ENCODE data around the gene MRPL20. TPM values are rescaled to one million over a fixed set of nuclear protein-coding genes. Genes with fewer than 3 reads are reported as not detected.
"Not testable (repeated sequence)": the region's sequence is repeated elsewhere in the genome, so short reads cannot be mapped to it uniquely, and the experiment has no call there.

Gene MRPL20
- total RNA-seq, 8 experiments from 2014 or later: 127 to 221 (median 160) TPM

DNA sequence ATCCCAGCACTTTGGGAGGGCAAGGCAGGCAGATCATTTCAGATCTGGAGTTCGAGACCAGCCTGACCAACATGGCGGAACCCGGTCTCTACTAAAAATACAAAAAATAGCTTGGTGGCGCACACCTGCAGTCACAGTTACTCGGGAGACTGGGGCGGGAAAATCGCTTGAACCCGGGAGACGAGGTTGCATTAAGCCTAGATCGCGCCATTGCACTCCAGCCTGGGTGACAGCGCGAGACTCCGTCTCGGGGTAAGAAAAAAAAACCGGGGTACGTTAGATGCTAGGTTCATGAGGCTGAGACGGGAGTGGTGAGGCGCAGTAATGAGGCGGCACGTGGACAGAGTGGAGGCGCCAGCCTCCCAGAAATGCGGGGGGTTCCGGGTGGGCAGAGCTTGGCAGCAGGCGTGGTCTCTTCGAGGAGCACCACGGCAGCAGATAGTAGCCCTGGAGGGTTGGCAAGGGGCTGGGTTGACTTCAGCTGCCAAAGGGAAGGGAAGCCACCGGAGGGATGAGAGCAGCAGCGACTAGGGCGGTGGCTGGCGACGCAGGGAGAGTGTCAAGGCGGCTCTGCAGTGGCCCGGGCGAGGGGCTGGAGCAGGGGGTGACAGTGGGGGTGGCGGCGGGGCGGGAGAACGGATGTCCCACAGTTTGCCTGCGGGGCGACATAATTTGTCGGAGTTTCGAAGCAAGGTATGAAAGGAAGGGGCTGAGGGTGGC is 832 bp downstream of the MRPL20 start:
- ATAC-seq (replicated peaks in 6 of 8): peak in 2 of 8 experiments; percentile 2
- 38 to 90% (median 66%) methylated on average over 6 to 30 of the region's 43 CpGs; no CpG with 5 or more reads in 2 of the 10 experiments for WGBS, 10 experiments
- peak overlapping the region; percentile 82 to 99 (median 90) for H3K4me3 ChIP-seq
- H3K27ac ChIP-seq: peak overlapping the region; percentile 90 to 98
- in situ Hi-C loops (cut with MboI; ENCODE audit: low pct_unique_long_range_greater_than_20kb in 2 of 9, low sequenced_read_pairs in 9 of 9, unreplicated experiment in 9 of 9): no loop called here
- peaks cover 33 to 43% of the 10 kb centered on the region in 2 donors for H3K4me1 ChIP-seq (replicated peaks in 1 of 2)

DNA sequence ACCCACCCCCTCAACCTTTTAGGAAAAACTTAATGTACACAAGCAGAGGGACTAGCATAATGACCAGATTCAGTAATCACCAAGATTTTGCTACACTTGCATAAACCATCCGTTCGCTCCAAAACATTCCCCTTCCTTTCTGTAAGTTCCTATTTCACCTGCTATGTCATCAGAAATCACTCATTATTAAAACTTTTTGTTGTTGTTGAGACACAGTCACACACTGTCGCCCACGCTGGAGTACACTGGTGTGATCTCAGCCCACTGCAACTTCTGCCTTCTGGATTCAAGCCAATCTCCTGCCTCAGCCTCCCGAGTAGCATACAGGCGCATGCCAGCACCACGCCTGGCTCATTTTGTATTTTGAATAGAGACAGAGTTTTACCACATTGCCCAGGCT is 3.4 kb downstream of the MRPL20 start:
- ATAC-seq (replicated peaks in 6 of 8): no peak
- H3K27ac ChIP-seq: no peak overlapping the region
- 20 to 100% (median 94%) methylated on average over 2 to 7 of the region's 7 CpGs; no CpG with 5 or more reads in 1 of the 10 experiments for WGBS, 10 experiments
- no peak overlapping the region for H3K4me3 ChIP-seq
- in situ Hi-C loops (cut with MboI; ENCODE audit: low pct_unique_long_range_greater_than_20kb in 2 of 9, low sequenced_read_pairs in 9 of 9, unreplicated experiment in 9 of 9): no loop called here
- H3K4me1 ChIP-seq (replicated peaks in 1 of 2): peaks cover 24 to 26% of the 10 kb centered on the region in 2 donors

DNA sequence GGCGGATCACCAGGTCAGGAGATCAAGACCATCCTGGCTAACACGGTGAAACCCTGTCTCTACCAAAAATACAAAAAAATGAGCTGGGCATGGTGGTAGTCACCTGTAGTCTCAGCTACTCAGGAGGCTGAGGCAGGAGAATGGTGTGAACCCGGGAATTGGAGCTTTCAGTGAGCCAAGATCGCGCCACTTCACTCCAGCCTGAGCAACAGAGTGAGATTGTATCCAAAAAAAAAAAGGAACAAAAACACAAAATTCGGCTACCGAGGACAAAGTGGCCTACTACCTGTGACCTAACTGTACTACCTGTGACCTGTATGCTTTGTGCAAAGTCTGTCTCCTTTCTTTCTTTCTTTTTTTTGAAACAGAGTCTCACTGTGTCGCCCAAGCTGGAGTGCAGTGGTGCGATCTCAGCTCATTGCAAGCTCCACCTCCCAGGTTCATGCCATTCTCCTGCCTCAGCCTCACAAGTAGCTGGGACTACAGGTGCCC is 4.1 kb downstream of the MRPL20 start:
- H3K27ac ChIP-seq; in situ Hi-C loops (cut with MboI; ENCODE audit: low pct_unique_long_range_greater_than_20kb in 2 of 9, low sequenced_read_pairs in 9 of 9, unreplicated experiment in 9 of 9); ATAC-seq (replicated peaks in 6 of 8); H3K4me3 ChIP-seq: not testable (repeated sequence)
- WGBS, 10 experiments: 81 to 100% (median 98%) methylated on average over 1 to 9 of the region's 9 CpGs; no CpG with 5 or more reads in 3 of the 10 experiments
- H3K4me1 ChIP-seq (replicated peaks in 1 of 2): peaks cover 21% of the 10 kb centered on the region in 2 donors

DNA sequence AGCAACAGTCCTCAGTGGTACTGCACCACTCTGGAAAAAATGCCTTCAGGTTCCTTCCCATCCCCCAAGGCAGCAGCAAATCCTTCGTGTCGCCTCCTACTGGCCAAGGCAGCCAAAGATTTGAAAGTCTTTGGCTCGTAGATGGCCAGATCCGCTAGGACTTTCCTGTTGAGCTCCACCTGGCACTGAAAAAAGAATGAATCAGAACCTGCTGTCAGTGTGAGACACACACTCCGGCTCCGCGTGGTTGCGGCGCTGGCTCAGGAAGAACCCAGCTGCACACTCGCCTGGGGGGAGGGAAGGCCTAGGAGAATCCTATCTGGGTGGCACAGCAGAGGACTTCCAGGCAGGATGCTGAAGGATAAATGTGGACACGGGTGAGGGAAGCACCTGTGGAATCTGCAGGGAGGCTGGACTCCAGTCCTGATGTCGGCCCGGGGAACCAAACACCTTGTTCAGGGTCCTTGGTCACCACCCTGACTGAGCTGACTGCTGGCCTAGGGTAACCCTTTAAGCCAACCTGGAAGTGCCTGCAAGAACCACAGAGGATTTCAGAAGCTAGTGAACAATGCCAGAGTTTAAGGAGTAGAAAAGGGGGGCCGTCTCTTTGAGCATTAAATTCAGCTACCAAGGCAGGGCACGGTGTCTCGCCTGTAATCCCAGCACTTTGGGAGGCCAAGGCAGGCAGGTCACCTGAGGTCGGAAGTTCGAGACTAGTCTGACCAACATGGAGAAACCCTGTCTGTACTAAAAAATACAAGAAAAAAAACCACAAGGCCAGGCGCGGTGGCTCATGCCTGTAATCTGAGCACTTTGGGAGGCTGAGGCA is 4.8 kb downstream of the MRPL20 start:
- Histone ChIP-seq H3K27ac (no peak overlapping the region), H3K4me3 (no peak overlapping the region), H3K4me1 (replicated peaks in 1 of 2) (peaks cover 24 to 27% of the 10 kb centered on the region in 2 donors)
- no peak for ATAC-seq (replicated peaks in 6 of 8)
- in situ Hi-C loops (cut with MboI; ENCODE audit: low pct_unique_long_range_greater_than_20kb in 2 of 9, low sequenced_read_pairs in 9 of 9, unreplicated experiment in 9 of 9): no loop called here
- WGBS, 10 experiments: 79 to 100% (median 83%) methylated on average over 1 to 17 of the region's 20 CpGs; no CpG with 5 or more reads in 1 of the 10 experiments

DNA sequence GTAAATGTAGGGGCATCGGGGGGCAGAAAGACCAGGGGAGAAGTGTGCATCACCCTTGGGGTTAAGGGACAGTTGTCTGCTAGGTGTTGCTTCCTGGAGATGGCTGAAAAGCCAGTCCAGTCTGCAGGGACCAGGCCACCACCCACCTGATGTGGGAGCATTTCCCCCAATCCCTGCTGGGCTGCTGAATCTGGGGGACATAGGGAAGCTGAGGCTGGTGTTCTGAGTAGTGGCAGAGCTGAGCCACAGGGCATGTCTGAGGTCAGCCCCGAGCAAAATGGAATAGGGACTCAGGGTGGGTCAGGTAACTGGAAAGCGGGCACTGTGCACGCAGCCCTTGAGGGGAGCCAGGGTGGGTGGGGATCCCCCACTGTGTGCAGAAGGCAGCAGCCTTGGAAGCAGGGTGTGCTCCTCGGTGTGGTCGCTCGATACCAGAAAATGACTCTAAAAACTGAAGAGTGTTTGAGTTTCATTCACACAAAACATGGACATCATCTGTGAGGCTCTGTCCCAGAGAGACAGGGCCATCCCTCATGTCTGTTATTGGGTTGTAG is 5.6 kb downstream of the MRPL20 start:
- Histone ChIP-seq H3K4me3 (no peak overlapping the region), H3K4me1 (replicated peaks in 1 of 2) (peaks cover 24 to 27% of the 10 kb centered on the region in 2 donors)

DNA sequence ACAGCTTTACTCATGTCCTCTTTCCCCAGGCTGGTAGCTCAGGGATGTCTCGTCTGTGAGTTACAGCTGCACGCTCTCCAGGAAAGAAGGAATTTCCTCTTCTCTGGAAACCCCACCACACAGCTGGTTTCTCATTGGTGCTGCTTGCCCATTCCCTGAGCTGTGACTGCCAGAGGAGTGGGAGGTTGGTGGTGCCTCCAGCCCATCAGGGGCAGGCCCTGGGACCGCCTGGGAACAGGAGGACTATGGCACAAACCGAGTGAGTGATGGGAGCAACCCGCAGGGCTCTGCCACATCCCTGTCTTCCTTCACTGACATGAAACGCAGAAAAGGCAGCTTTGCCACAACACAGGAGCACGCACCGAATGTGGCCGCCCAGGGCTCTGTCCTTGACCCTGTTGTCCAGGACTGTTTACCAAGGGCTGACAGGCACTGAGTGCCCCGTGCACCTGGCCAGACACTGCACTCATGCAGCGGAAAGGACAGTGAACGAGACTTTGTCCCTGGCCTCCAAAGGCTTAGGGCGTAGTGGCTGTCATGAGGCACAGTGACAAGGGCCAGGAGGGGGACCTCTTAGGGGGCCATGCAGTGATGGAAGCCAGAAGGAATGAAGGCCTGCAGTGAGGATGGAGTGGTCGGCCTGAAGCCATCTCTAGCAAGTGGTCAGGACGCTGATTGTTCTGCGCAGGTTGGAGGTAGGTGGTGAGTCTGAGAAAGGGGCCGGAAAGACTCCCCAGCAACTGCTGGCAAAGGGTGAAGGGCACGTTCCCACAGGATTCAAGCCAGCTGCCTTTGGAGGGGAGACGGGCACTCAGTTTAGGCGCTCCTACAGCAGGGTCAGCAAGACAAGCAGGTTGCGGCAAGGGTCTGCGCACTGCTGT is 6.3 kb downstream of the MRPL20 start:
- ATAC-seq (replicated peaks in 6 of 8): no peak
- no peak overlapping the region for H3K27ac ChIP-seq
- in situ Hi-C loops (cut with MboI; ENCODE audit: low pct_unique_long_range_greater_than_20kb in 2 of 9, low sequenced_read_pairs in 9 of 9, unreplicated experiment in 9 of 9): no loop called here
- peak overlapping the region; percentile 72 to 99 (median 98) for H3K4me3 ChIP-seq
- 20 to 97% (median 88%) methylated on average over 1 to 18 of the region's 22 CpGs; no CpG with 5 or more reads in 2 of the 10 experiments for WGBS, 10 experiments
- H3K4me1 ChIP-seq (replicated peaks in 1 of 2): peaks cover 18 to 21% of the 10 kb centered on the region in 2 donors

More for the DNA sequence above, 5.6 kb downstream of the MRPL20 start:
- ATAC-seq (replicated peaks in 6 of 8): no peak
- WGBS, 10 experiments: 96 to 100% methylated on average over 3 to 4 of the region's 7 CpGs; no CpG with 5 or more reads in 8 of the 10 experiments
- in situ Hi-C loops (cut with MboI; ENCODE audit: low pct_unique_long_range_greater_than_20kb in 2 of 9, low sequenced_read_pairs in 9 of 9, unreplicated experiment in 9 of 9): no loop called here
- no peak overlapping the region for H3K27ac ChIP-seq

DNA sequence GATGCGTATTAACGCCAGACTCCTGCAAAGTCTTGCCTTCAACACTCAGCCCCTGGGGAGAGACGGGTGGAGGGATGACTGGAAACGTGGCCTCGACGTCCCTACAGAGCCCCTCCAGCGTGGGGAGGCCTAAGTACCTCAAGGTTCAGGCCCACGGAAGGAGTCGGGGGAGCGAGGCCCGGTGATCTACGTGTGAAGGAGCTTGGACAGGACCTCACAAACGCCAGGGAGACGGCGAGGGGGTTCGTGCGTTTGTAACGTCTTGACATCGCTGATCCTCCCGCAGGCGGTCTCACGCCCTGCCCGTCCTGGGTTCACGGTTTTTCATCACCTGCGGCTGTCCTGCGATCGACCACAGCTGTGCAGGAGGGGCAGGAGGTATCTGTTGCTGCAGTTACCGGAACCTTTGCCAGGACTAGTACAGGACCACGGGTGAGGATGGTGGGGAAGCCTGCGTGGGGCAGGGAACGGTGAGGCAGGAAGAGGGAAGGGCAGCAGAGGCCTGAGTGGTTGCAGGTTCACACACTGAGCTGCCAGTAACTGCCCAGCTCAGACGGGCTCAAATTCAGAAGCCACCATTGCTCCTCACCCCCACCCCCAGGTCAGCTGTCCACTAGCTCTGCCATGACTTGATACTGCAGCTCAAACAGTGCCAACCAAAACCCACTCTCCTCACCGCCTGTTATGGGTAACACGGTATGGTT is 7.1 kb downstream of the MRPL20 start:
- ATAC-seq (replicated peaks in 6 of 8): peak in 1 of 8 experiments; percentile 1
- WGBS, 10 experiments: 0 to 33% (median 4%) methylated on average over 1 to 31 of the region's 34 CpGs; no CpG with 5 or more reads in 3 of the 10 experiments
- peaks cover 15 to 17% of the 10 kb centered on the region in 2 donors for H3K4me1 ChIP-seq (replicated peaks in 1 of 2)
- in situ Hi-C loops (cut with MboI; ENCODE audit: low pct_unique_long_range_greater_than_20kb in 2 of 9, low sequenced_read_pairs in 9 of 9, unreplicated experiment in 9 of 9): no loop called here
- H3K4me3 ChIP-seq: peak overlapping the region; percentile 72 to 99 (median 98)
- H3K27ac ChIP-seq: peak overlapping the region; percentile 80 to 95

DNA sequence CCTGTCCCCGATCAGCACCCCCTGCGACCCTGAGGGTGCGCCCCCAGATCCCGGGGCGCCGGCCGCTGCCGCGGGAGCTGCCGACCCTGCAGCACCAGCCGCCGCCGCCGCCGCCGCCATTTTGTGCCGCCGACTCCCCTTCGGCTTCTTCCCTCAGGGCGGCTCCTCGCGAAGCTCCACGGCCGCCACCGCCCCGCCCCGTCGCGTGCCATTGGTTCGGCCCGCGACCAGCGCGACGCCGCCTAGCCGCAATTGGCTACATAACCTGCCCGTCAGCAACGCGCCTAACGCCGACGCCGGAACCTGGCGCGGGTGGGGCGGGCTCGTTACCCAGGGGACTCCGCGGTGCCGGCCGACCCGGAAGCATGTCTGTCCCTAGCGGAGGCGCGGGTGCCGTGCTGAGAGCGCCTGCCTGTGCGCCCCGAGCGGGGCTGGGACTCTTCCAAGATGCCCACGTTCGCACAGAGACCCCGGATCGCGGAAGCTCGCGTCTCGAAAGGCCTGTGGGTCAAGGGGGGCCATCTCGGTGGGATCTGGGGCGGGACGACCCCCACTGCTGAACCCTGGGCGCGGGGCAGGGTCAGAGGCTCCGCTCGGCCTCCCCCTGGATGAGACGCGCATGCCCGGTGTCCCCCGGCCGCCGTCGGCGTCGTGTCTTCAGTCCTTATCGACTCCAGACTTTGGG is 7.8 kb downstream of the MRPL20 start, which contains the start of gene CCNL2:
Gene CCNL2 (minus strand): TSS at position 149 of the 685 bp plus-strand sequence. CDS start 29 bp downstream, at position 120.
- 0% methylated on average over 4 to 14 of the region's 86 CpGs; no CpG with 5 or more reads in 5 of the 10 experiments for WGBS, 10 experiments
- H3K4me1 ChIP-seq (replicated peaks in 1 of 2): peaks cover 15 to 17% of the 10 kb centered on the region in 2 donors
- ATAC-seq (replicated peaks in 6 of 8): peak; percentile 83 to 97 (median 96)
- H3K4me3 ChIP-seq: peak within 1 kb of the TSS; percentile 72 to 99 (median 98)
- in situ Hi-C loops (cut with MboI; ENCODE audit: low pct_unique_long_range_greater_than_20kb in 2 of 9, low sequenced_read_pairs in 9 of 9, unreplicated experiment in 9 of 9): no loop called here
- peak within 1 kb of the TSS; percentile 83 to 95 for H3K27ac ChIP-seq

DNA sequence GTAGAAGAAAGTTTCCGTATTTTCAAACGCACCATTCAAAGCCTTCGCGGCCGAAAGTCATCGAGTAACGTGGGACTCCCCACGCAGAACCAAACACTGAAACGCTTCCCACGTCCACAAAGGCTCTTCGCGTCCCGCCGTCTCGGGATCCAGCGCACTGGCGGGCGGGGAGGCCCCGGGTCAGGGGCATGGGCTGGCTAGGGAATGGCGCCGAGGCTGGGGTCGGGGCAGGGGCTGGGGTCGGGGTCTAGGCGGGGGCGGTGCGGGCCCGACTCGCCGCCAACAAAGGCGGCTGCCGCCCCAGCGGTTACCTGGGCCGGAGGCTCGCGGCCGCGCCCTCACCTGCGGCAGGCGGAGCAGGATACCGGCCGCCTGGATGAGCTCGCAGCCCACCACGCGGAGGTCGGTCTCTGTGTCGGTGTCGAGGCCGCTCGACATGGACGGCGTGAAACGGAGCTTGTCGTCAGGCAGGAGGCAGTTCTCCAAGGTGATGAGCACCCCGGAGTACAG is 8.4 kb downstream of the MRPL20 start:
- in situ Hi-C loops (cut with MboI; ENCODE audit: low pct_unique_long_range_greater_than_20kb in 2 of 9, low sequenced_read_pairs in 9 of 9, unreplicated experiment in 9 of 9): no loop called here
- 0 to 1% (median 1%) methylated on average over 8 to 19 of the region's 54 CpGs; no CpG with 5 or more reads in 7 of the 10 experiments for WGBS, 10 experiments
- Histone ChIP-seq H3K4me1 (replicated peaks in 1 of 2) (peaks cover 15 to 17% of the 10 kb centered on the region in 2 donors), H3K4me3 (peak overlapping the region; percentile 72 to 99 (median 98)), H3K27ac (peak overlapping the region; percentile 83 to 95)
- peak in 6 of 8 experiments; percentile 0 to 10 (median 2) for ATAC-seq (replicated peaks in 6 of 8)

DNA sequence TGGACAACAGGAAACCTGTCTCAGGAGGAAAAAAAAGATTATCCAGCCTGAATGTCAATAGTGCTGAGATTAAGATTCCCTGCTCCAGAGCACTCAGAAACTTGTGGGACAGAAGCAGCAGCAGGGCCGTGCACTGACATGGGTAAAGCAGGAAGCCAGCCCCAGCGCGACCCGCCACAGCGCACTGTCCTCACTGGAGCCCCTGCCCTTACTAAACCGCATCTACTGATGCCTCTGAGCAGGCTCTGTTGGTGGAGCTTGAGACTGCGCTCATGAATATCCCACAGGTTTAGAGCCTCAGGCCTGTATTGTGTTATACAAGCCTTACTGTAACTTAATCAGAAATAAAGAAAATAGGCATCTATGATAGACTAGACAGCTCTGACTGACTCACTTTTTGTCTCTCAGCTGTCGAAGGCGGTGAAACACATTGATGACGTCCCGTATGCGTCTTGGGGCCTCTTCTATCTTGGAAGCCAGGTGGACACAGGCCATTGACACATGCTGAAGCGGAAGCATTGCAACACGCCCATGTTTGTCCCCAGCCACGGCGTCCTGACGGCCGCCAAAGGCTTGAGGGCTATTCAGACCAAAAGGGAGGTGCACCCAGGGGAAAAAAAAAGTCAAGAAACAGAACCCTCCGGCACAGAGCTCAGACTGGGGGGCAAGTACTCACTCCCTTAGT is 9.1 kb downstream of the MRPL20 start:
- ATAC-seq (replicated peaks in 6 of 8): peak in 2 of 8 experiments; percentile 9 to 12
- Histone ChIP-seq H3K4me1 (replicated peaks in 1 of 2) (peaks cover 15 to 17% of the 10 kb centered on the region in 2 donors), H3K27ac (peak overlapping the region in 1 of 2 donors; percentile 95), H3K4me3 (peak overlapping the region; percentile 72 to 99 (median 98))
- in situ Hi-C loops (cut with MboI; ENCODE audit: low pct_unique_long_range_greater_than_20kb in 2 of 9, low sequenced_read_pairs in 9 of 9, unreplicated experiment in 9 of 9): no loop called here
- 0 to 80% (median 48%) methylated on average over 1 to 18 of the region's 19 CpGs for WGBS, 10 experiments

Data from motor neuron (in vitro differentiated cells).